H1 (cell line): ENCODE measurements around the gene SLC35F3. TPM values are rescaled to one million over a fixed set of nuclear protein-coding genes. Genes with fewer than 3 reads are reported as not detected.

Source experiments
- CTCF ChIA-PET: fragments of 300-600 bp; sonication (Branson Sonifier 250); formaldehyde crosslinking; loops from one replicate; lab custom pipeline; 2021; ENCODE audit not compliant: partially characterized antibody; lab: Charles Lee
- POLR2A ChIA-PET: fragments of 300-600 bp; sonication (Branson Sonifier 250); formaldehyde crosslinking; loops from one replicate; lab custom pipeline; 2021; ENCODE audit warnings: inconsistent platforms; ENCODE audit not compliant: partially characterized antibody; lab: Charles Lee
- DNase-seq, 2 experiments: peaks; one replicate each; pipeline versions ENCODE4 v3.0.0 to v3.0.0-alpha.2; 2010 to 2022; ENCODE audit warnings: low spot score in 2 of 2, low read depth in 1 of 2, mixed read lengths in 1 of 2
- FAIRE-seq: peaks from 2 replicates; lab custom pipeline; 2011; peaks lifted over from hg19 to GRCh38; lab: Jason Lieb, UNC
- H2AFZ ChIP-seq: 2 replicates; pipeline ENCODE4 v1.8.1; 2012; ENCODE audit warnings: low read length, inconsistent platforms
- H2AK5ac ChIP-seq: 2 replicates; pipeline ENCODE4 v1.6.1; 2013; ENCODE audit warnings: low read depth, low read length
- H2BK120ac ChIP-seq: replicated peaks from 2 replicates; pipeline ENCODE3; 2013; ENCODE audit warnings: low read depth, low read length, inconsistent platforms
- H2BK12ac ChIP-seq: 2 replicates; pipeline ENCODE4 v1.6.1; 2013; ENCODE audit warnings: low read depth, low read length
- H2BK15ac ChIP-seq: 2 replicates; pipeline ENCODE4 v1.6.1; 2013; ENCODE audit warnings: low read length
- H2BK20ac ChIP-seq: 2 replicates; pipeline ENCODE4 v1.6.1; 2013; ENCODE audit warnings: low read length
- H2BK5ac ChIP-seq: 2 replicates; pipeline ENCODE4 v1.6.1; 2013; ENCODE audit warnings: low read depth, low read length
- H3K14ac ChIP-seq: 2 replicates; pipeline ENCODE4 v1.6.1; 2013; ENCODE audit warnings: inconsistent platforms; ENCODE audit not compliant: insufficient read length
- H3K18ac ChIP-seq: 2 replicates; pipeline ENCODE4 v1.6.1; 2013; ENCODE audit warnings: low read length; ENCODE audit errors: extremely low read depth
- H3K23ac ChIP-seq: 2 replicates; pipeline ENCODE4 v1.6.1; 2013; ENCODE audit warnings: inconsistent platforms; ENCODE audit not compliant: insufficient read length
- H3K23me2 ChIP-seq: 2 replicates; pipeline ENCODE4 v1.6.1; 2013; ENCODE audit warnings: low read depth, low read length
- H3K27ac ChIP-seq: 2 replicates; pipeline ENCODE4 v1.6.1; 2011; ENCODE audit warnings: low read depth, low read length, inconsistent platforms
- H3K27me3 ChIP-seq, 4 experiments: replicated peaks in 1 of 4; 1 replicate in 1 of 4; 2 replicates in 3 of 4; pipeline versions ENCODE4 v1.6.1 to v1.8.1; 2011 to 2013; ENCODE audit warnings: low read length in 3 of 4, mild to moderate bottlenecking in 3 of 4, inconsistent platforms in 2 of 4, mixed read lengths in 2 of 4, moderate library complexity in 1 of 4; ENCODE audit not compliant: control insufficient read depth in 3 of 4, insufficient read depth in 3 of 4; ENCODE audit errors: extremely low read depth in 1 of 4
- H3K36me3 ChIP-seq, 4 experiments: 2 replicates each; pipeline versions ENCODE4 v1.6.1 to v1.8.1; 2011 to 2013; ENCODE audit warnings: mild to moderate bottlenecking in 4 of 4, low read length in 3 of 4, moderate library complexity in 2 of 4, control low read depth in 1 of 4, inconsistent platforms in 1 of 4; ENCODE audit not compliant: insufficient read depth in 4 of 4, control insufficient read depth in 2 of 4
- H3K4ac ChIP-seq: replicated peaks from 2 replicates; pipeline ENCODE3; 2013; ENCODE audit warnings: low read length, low read depth, mixed read lengths, inconsistent platforms; ENCODE audit not compliant: insufficient read length
- H3K4me1 ChIP-seq, 4 experiments: replicated peaks in 1 of 4; 1 replicate in 1 of 4; 2 replicates in 3 of 4; pipeline versions ENCODE4 v1.6.1 to v1.8.1; 2011 to 2013; ENCODE audit warnings: low read length in 3 of 4, inconsistent platforms in 2 of 4, mixed read lengths in 1 of 4; ENCODE audit not compliant: insufficient read depth in 4 of 4, control insufficient read depth in 3 of 4
- H3K4me2 ChIP-seq, 2 experiments: 2 replicates each; pipeline versions ENCODE4 v1.6.1 to v1.8.1; 2011 to 2013; ENCODE audit warnings: low read depth in 2 of 2, low read length in 2 of 2, control low read depth in 1 of 2, inconsistent platforms in 1 of 2, mild to moderate bottlenecking in 1 of 2; ENCODE audit not compliant: insufficient read depth in 1 of 2
- H3K4me3 ChIP-seq, 4 experiments: fragments of 200-600, 300-600 bp in 1 of 4; sonication (generic), shearing (Covaris generic), sonication (Bioruptor Twin) in 1 of 4; 2 replicates each; pipeline versions ENCODE4 v1.5.1 to v1.8.1; 2011 to 2016; ENCODE audit warnings: low read length in 4 of 4, low read depth in 3 of 4, control low read depth in 2 of 4, inconsistent platforms in 2 of 4, mild to moderate bottlenecking in 2 of 4, mixed read lengths in 1 of 4, moderate library complexity in 1 of 4; ENCODE audit not compliant: insufficient read depth in 2 of 4; ENCODE audit errors: extremely low read depth in 1 of 4
- H3K56ac ChIP-seq: replicated peaks from 2 replicates; pipeline ENCODE3; 2013; ENCODE audit warnings: low read depth, mild to moderate bottlenecking, mixed read lengths, low read length, inconsistent platforms; ENCODE audit not compliant: insufficient read length
- H3K79me1 ChIP-seq: 2 replicates; pipeline ENCODE4 v1.6.1; 2013; ENCODE audit warnings: low read depth, low read length, control low read depth
- H3K79me2 ChIP-seq, 2 experiments: 2 replicates each; pipeline versions ENCODE4 v1.6.1 to v1.8.1; 2012 to 2013; ENCODE audit warnings: low read length in 2 of 2, mild to moderate bottlenecking in 2 of 2, inconsistent platforms in 1 of 2; ENCODE audit not compliant: insufficient read depth in 2 of 2, control insufficient read depth in 1 of 2
- H3K9ac ChIP-seq, 4 experiments: replicated peaks in 1 of 4; 1 replicate in 1 of 4; 2 replicates in 3 of 4; pipeline versions ENCODE4 v1.6.1 to v1.8.1; 2011 to 2013; ENCODE audit warnings: low read depth in 3 of 4, low read length in 3 of 4, control low read depth in 2 of 4, mild to moderate bottlenecking in 2 of 4, moderate library complexity in 2 of 4, inconsistent platforms in 1 of 4; ENCODE audit errors: extremely low read depth in 1 of 4
- H3K9me3 ChIP-seq, 2 experiments: 2 replicates each; pipeline versions ENCODE4 v1.6.1 to v1.8.1; 2012 to 2013; ENCODE audit warnings: mild to moderate bottlenecking in 2 of 2, moderate library complexity in 2 of 2, control low read depth in 1 of 2, inconsistent platforms in 1 of 2, low read depth in 1 of 2, low read length in 1 of 2, mixed read lengths in 1 of 2; ENCODE audit not compliant: insufficient read depth in 2 of 2
- H4K20me1 ChIP-seq, 2 experiments: replicated peaks in 1 of 2; 2 replicates each; pipeline versions ENCODE3 to v1.8.1; 2011 to 2013; ENCODE audit warnings: inconsistent platforms in 2 of 2, low read length in 2 of 2, mild to moderate bottlenecking in 1 of 2; ENCODE audit not compliant: insufficient read depth in 2 of 2, control insufficient read depth in 1 of 2
- H4K5ac ChIP-seq: 2 replicates; pipeline ENCODE4 v1.6.1; 2013; ENCODE audit warnings: low read length, low read depth, mixed read lengths, inconsistent platforms; ENCODE audit not compliant: insufficient read length
- H4K8ac ChIP-seq: 2 replicates; pipeline ENCODE4 v1.8.0; 2013; ENCODE audit warnings: mild to moderate bottlenecking, moderate library complexity, low read length, inconsistent platforms; ENCODE audit not compliant: insufficient read depth; ENCODE audit errors: extremely low read depth
- H4K91ac ChIP-seq: replicated peaks from 2 replicates; pipeline ENCODE3; 2013; ENCODE audit warnings: low read length, mixed read lengths, inconsistent platforms; ENCODE audit not compliant: insufficient read length
- CBX8 ChIP-seq: fragments of 300-800, 300-1000 bp; sonication (generic); IDR thresholded peaks from 2 replicates; pipeline ENCODE4 v1.7.1; 2016; ENCODE audit warnings: low read depth, low read length, borderline replicate concordance
- CREB1 ChIP-seq: IDR thresholded peaks from 2 replicates; pipeline ENCODE4 v1.6.1; 2012; ENCODE audit warnings: inconsistent platforms
- CTBP2 ChIP-seq: IDR thresholded peaks from 2 replicates; pipeline ENCODE4 v1.7.0; 2011; ENCODE audit warnings: borderline replicate concordance, mild to moderate bottlenecking, moderate library complexity, mixed read lengths, low read length; ENCODE audit not compliant: insufficient read depth, insufficient read length
- FOSL1 ChIP-seq: IDR thresholded peaks from 2 replicates; pipeline ENCODE4 v1.6.1; 2011; ENCODE audit warnings: mild to moderate bottlenecking, low read depth, low read length, moderate library complexity; ENCODE audit not compliant: insufficient read depth
- HDAC2 ChIP-seq, 2 experiments: fragments of 300-600 bp in 1 of 2; sonication (generic) in 1 of 2; IDR thresholded peaks; 2 replicates each; pipeline ENCODE4 v1.6.1; 2011 to 2012; ENCODE audit warnings: low read depth in 2 of 2, low read length in 2 of 2, mild to moderate bottlenecking in 2 of 2, moderate library complexity in 2 of 2, borderline replicate concordance in 1 of 2, inconsistent platforms in 1 of 2
- HDAC6 ChIP-seq: IDR thresholded peaks from one replicate; pipeline ENCODE4 v1.7.1; 2012; ENCODE audit warnings: low read depth, mild to moderate bottlenecking, inconsistent platforms, low read length, moderate library complexity
- JUN ChIP-seq: IDR thresholded peaks from 2 replicates; pipeline ENCODE4 v1.6.1; 2011; ENCODE audit warnings: low read depth, mild to moderate bottlenecking, improper control_type of control experiment, low read length
- PHF8 ChIP-seq: fragments of 200-600 bp; sonication (generic); conservative IDR thresholded peaks from 2 replicates; pipeline ENCODE4 v1.7.1; 2012; ENCODE audit warnings: low read depth, mild to moderate bottlenecking, inconsistent platforms, low read length, moderate library complexity
- POLR2A ChIP-seq, 2 experiments: IDR thresholded peaks; 1 replicate in 1 of 2; 2 replicates in 1 of 2; pipeline ENCODE4 v1.6.1; 2011; ENCODE audit warnings: low read depth in 2 of 2, low read length in 2 of 2, mild to moderate bottlenecking in 2 of 2; ENCODE audit errors: control extremely low read depth in 1 of 2
- RFX5 ChIP-seq: IDR thresholded peaks from 2 replicates; pipeline ENCODE4 v1.6.1; 2011; ENCODE audit warnings: low read depth, low read length, improper control_type of control experiment, borderline replicate concordance
- YY1 ChIP-seq: IDR thresholded peaks from 2 replicates; pipeline ENCODE4 v1.6.1; 2011; ENCODE audit warnings: low read depth, mild to moderate bottlenecking, low read length
- polyA plus RNA-seq, 7 experiments: library from polyadenylated mRNA; depleted of rRNA in 3 of 7; stranded (reverse) in 5 of 7; unstranded in 2 of 7; fragments of >200 nt in 5 of 7; fragments of 200-250 nt in 2 of 7; gene quantifications; 1 replicate in 5 of 7; 2 replicates in 1 of 7; 4 replicates in 1 of 7; pipeline versions ENCODE4 v1.2.1 to v1.2.3, GENCODE V29; 2011 to 2013; ENCODE audit warnings: missing spikeins in 2 of 7, mixed read lengths in 2 of 7
- total RNA-seq: library from RNA; stranded (reverse); fragmentation: NEBNext Ultra II Directional; extraction: Animal tissue kit (Norgen Biotek cat#: 25700); gene quantifications from 2 replicates; pipeline ENCODE4 v1.2.1, GENCODE V29; 2021

Gene SLC35F3
- total and polyA plus RNA-seq, 2 of the 8 experiments (the other 6 are each of a cell fraction or from before 2014, with no cell fraction given) = 0.78 to 1.2 TPM

DNA sequence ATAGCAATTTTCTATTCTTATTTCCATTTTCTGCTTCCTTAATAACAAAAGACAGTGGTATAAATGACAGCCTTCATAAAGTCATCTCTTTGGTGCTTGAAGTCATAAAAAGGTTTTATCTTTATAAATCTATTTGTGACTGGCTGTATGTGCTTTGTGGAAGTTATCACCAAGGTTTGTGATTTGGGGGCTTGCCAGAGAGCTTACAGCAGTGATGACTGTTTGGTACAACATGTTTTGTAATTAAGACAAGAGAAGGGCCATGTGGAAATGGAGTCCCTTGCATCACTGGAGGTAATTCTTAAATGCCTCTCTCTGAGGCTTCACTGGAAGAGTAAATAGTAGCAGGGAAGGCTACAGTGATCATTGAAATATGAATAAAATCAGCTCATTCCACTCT lies 2.7 kb downstream of the SLC35F3 start:
- Histone ChIP-seq H2BK120ac (no peak overlapping the region), H3K18ac (no peak overlapping the region), H4K91ac (no peak overlapping the region), H3K56ac (no peak overlapping the region), H2AK5ac (no peak overlapping the region), H2BK15ac (no peak overlapping the region), H2BK5ac (no peak overlapping the region), H3K4me2 (no peak overlapping the region), H3K36me3 (no peaks in the 10 kb centered on the region; a peak in 1 of 8 replicates), H3K9me3 (no peaks in the 10 kb centered on the region), H3K23me2 (peaks cover 14% of the 10 kb centered on the region), H4K5ac (no peak overlapping the region), H3K4me1 (peaks cover 0 to 4% (median 2%) of the 10 kb centered on the region in 4 experiments; a peak in 3 of 7 replicates), H3K79me2 (no peaks in the 10 kb centered on the region), H3K27me3 (peaks cover 18 to 31% (median 23%) of the 10 kb centered on the region in 4 experiments), H2AFZ (no peak overlapping the region), H3K9ac (no peak overlapping the region), H3K4me3 (no peak overlapping the region), H3K79me1 (no peaks in the 10 kb centered on the region), H3K23ac (no peak overlapping the region), H2BK12ac (no peak overlapping the region), H3K14ac (no peak overlapping the region), H3K27ac (no peak overlapping the region), H4K8ac (no peak overlapping the region), H4K20me1 (peaks cover 0 to 2% of the 10 kb centered on the region in 2 experiments), H2BK20ac (no peak overlapping the region), H3K4ac (no peak overlapping the region)
- POLR2A ChIA-PET = no interaction called here
- CTCF ChIA-PET = interaction anchor here (0.7 to 1.7 kb wide), 3 partner anchors 10 to 466 kb away, joined by 3 to 7 read pairs (median 4); no protein-coding TSS in a partner anchor
- no peak for FAIRE-seq
- no peak for DNase-seq
- TF ChIP-seq POLR2A (IDR thresholded peaks at IDR 0.05; ENCODE audit: control extremely low read depth in 1 of 2, low read depth in 2 of 2, low read length in 2 of 2) (no peak), CREB1 (no peak), RFX5 (no peak), FOSL1 (no peak), CBX8 (no peak), JUN (no peak), PHF8 (no peak), HDAC2 (IDR thresholded peaks at IDR 0.05; ENCODE audit: borderline replicate concordance in 1 of 2, low read depth in 2 of 2, low read length in 2 of 2) (no peak), CTBP2 (no peak), YY1 (no peak), HDAC6 (no peak)
